GM20431 (cell line): ENCODE data around the gene STK16.

Experiments
- in situ Hi-C: fragments of 300-500 bp; cut with MseI, MboI; formaldehyde crosslinking; loops from one replicate; pipeline ENCODE4 v1.15.0; 2020; ENCODE audit warnings: low sequenced_read_pairs; ENCODE audit not compliant: unreplicated experiment

Gene STK16

DNA sequence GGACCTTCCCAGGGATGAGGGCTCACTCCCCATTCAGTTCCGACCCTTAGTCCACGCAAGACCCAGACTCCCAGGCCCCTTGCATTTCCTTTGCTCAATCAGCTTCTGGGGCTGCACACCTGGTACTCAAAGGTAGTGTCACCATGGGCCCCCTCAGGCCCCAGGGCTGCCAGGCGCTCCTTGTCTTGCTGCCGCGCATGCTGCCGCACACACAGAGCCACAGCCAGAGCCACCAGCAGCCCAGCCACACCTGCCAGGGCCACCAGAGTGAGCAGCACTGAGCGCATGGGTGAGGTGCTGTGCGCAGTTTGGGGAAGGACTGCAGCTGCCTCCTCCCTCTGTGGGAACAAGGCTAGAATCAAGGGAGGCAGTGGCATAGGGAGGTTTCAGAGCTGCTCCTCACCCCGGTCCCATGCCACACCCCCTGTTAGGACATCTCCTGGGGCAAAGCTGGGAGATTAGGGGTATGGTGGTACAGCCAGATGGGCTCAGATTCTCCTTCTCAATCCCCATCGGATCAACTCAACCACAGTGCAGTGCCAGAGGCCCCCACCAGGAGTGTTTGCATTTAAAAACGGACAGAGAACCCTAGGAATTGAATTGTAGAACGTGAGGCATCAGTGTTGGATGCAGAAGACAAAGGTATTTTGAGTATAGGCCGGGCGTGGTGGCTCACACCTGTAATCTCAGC, 52.6 kb downstream of the STK16 start:
- in situ Hi-C loops, result no loop called here

DNA sequence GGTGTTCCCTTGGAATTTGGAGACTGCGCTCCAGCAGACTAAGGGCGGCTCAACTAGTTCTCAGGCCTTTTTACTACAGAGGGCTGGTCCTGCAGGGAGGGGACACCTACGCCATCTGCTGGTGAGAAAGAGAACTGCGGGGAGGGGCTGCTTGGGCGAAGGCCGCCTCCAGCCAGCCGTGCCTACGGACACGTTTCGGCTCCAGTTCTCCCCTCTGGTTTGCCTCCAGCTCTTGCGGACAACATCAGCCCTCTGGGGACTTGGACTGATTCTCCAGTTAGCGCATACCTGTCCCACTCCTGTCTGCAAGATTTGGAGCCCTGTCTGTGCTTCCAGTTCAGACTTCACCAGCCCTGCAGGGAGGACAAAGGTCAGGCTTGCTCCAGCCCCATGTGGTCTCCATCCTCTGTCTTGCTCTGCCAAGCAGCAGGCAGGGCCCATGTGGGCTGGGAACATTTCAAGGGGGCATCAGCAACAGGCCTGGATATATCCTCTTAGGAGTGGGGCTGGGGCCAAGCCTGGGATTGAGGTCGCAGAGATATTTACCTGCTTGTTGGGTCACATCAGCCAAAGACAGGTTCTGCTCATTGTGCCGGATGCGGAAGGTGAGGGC, 53.6 kb downstream of the STK16 start:
- in situ Hi-C loops, result no loop called here

DNA sequence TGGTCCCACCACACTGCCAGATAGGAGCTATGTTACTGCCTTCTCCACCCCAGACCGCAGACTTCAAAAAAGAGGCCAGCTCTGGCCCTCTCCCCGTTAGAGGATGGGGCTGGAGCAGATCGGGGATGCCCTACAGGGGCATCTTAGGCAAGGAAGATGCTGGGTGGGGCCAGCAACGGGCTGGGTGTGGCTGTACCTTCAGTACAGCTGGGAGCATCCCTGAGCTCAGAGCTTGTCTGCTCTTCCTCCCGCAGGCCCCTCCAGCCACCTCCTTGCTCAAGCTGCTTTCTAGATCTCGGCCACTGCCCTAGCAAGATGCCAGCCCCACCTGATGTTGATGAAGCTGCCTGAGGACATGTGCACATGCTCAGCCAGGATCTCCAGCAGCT, 54.1 kb downstream of the STK16 start:
- in situ Hi-C loops, result no loop called here
